GM18526 (cell line): ENCODE results near the gene ACTR6.

Source experiments
- POLR2A ChIP-seq: IDR thresholded peaks from 3 replicates; pipeline ENCODE4 v1.6.1; 2011; ENCODE audit not compliant: insufficient read length; ENCODE audit errors: extremely low read depth

The ACTR6 gene

GRCh38 chr12:100200463-100201181 lies at the start of gene ACTR6:
Gene ACTR6 (plus strand): TSS chr12:100200815. CDS start chr12:100200852, 37 bp downstream.
- peak; percentile 65 for TF ChIP-seq POLR2A

GRCh38 chr12:100151769-100152168 lies 48.8 kb upstream of the ACTR6 start:
- no peak for TF ChIP-seq POLR2A

DNA sequence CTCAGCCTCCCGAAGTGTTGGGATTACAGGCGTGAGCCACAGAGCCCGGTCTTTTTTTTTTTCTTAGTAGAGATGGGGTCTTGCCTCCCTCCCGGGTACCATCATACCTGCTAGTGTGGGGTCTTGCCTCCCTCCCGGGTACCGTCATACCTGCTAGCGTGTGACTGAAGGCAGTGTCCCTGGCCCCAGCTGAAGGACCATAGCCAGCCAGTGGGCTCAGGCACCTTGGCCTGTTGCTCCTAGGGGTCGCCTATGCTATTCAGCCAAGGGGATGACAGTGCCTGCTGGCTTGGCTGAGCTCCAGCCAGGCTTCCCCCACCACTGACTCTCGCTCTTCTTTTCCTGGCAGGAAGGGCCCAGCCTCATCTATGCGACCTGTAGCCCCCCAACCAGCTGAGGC lies 47.5 kb upstream of the ACTR6 start:
- no peak for TF ChIP-seq POLR2A

- TF ChIP-seq POLR2A: no peak
These were observed 46.0 kb upstream of the ACTR6 start for GRCh38 chr12:100154474-100155247.

DNA sequence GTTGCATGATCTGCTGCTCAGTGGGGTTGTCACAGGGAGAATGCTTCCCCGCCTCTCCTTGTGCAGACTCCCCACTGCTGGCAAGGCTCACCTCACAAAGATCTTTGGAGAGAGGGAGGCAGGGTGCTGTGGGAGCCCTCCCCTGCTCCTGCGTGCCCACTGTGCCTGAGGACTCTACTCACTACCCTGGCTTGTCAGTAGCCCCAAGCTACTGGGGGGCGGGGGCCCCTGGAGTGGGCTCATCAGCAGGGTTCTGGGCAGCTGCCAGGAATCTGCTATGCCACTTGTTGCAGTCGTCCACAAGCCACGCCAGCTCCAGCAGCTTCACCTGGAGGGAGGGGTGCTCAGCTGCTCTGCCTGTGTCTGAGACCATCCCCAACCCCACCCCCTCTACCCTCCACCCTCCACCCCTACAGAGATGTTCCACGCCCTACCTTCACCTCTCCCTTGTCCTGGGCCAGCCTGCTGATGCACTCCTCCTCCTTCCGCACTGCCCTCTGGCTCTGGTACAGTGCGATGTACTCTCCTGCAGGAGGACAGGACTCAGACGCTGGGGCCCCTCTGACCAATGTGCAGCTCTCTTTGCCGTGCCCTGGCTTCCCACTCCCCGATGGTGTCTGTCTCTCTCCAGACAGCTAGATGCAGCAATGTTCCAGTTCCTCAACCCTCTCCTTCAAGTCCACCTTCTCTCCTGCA lies 43.7 kb upstream of the ACTR6 start:
- no peak for TF ChIP-seq POLR2A

GRCh38 chr12:100157427-100157821 lies 43.2 kb upstream of the ACTR6 start:
- TF ChIP-seq POLR2A: no peak

DNA sequence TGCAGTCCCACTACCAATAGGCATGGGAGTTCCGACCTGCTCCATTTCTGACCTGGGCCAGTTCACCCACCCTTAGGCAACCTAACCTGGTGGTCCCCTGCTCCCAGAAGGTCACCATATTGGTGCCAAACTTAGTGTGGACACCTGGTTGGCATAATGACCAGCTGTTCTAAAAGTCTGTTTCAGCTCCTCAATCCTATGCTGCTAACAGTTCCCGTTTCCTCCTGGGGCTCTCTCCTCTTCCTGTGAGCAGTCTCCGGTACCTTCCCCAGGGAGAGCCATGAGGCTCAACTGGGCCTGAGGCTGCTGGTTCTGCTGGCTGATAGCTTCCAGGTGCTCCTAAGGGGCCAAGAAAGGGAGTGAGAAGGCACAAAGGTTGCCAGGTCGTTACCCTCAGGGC lies 42.1 kb upstream of the ACTR6 start:
- TF ChIP-seq POLR2A: no peak

GRCh38 chr12:100159391-100160104 lies 41.1 kb upstream of the ACTR6 start:
- TF ChIP-seq POLR2A: no peak

DNA sequence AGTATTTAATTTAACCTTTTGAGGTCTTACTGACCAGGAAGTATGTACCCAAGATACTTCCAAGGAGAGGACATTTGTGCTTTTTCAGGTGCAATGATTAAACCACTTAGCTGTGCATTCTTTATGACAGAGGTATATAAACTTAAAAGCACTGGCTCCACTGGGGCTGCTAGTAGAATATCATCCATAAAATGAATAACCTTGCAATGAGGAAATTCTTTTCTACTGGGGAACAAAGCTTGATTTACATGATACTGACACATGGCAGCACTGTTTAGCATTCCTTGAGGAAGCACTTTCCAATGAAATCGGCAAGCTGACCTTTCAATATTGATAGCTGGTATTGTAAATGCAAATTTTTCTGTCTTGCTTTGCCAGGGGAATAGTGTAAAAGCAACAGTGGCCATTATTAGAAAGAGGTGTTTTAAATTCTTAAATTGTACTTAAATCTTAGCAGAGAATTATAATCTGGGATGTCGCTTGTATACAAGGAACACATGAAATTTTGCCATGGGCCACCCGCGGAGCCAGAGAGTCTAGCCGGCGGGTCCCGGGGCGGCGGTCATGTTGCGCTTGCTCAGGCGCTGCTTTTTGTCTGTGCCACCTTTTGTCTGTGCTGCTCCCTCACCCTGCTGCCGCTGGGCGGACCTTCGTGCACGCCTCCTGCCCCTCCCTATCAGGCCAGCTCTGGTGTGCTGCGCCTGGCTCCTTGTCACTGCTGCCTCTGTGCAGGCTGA lies 37.0 kb upstream of the ACTR6 start:
- no peak for TF ChIP-seq POLR2A

DNA sequence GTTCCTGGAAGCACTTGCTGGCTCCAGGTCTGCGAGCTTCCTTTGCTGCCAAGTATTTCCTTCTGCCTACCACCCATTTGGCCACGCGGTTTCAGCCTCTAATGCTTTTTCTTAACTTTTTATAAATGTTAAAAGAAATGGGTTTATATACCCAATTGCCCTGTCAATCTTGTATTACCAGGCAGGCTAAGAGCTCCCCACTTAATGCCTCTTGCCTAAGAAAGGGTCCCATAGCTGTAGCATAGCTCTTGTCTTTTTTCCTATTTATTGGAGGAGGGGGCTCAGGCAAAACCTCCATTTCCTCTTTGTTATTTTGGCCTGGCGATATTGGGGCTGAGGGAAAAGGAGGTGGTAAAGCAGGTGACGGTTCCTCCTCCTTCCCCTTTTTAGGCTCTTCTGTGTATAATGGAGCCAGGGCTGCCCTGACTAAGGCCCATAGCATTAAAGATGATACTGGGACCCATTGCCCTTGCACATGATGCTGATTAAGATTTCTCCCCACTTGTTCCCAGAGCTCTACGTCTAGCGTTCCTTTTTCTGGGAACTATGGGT lies 36.4 kb upstream of the ACTR6 start:
- no peak for TF ChIP-seq POLR2A

- no peak for TF ChIP-seq POLR2A
These were observed 35.3 kb upstream of the ACTR6 start for GRCh38 chr12:100165356-100165755.

DNA sequence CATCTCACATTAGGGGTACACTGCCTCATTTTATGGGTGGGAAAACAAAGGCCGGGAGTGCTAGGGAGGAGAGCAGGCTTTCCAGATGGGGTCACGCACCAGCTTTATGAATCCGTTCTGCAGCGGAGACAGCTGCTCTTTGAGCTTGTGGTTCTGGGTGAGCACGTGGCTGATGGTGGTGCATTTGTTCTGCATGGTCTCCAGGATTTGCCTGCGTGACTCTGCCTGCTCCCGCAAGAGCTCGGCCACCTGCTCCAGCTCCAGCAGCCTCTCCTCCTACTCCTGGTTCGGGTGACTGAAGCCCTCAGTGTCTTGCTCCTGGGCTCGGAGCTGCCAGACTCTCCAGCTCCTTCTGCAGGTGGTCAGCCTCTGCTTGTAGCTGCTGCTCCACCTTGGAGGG lies 34.4 kb upstream of the ACTR6 start:
- no peak for TF ChIP-seq POLR2A

- TF ChIP-seq POLR2A: no peak
These were observed 32.1 kb upstream of the ACTR6 start for GRCh38 chr12:100168562-100168961.

DNA sequence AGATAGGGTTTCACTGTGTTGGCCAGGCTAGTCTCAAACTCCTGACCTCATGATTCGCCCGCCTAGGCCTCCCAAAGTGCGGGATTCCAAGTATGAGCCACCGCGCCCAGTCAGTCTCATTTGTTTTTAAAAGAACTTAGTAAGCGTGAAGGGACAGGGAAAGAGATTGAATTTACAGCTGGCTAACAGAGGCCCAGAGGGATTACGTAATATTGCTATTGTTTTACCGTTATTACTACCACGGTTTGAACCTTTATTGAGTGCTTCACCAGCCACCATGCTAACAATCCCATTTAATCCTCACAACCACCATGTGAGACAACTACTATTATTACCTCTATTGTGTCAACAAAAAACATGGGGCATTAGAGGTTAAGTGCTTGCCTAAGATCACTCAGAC lies 31.3 kb upstream of the ACTR6 start:
- TF ChIP-seq POLR2A: no peak
